Activated CD4-positive, alpha-beta T cell treated with anti-CD3 and anti-CD28 coated beads, Interleukin-2, amount 50 U/mL, for 1 hour (primary cell): ENCODE results near the gene BUB1.
"Not testable (repeated sequence)": the region's sequence is repeated elsewhere in the genome, so short reads cannot be mapped to it uniquely, and the experiment has no call there.

Experiments used
- DNase-seq: peaks from one replicate; pipeline ENCODE4 v3.0.0-alpha.2; 2020

BUB1 gene

GRCh38 chr2:110690083-110690965 lies 12.5 kb upstream of the BUB1 start:
- no peak for DNase-seq

- DNase-seq, result no peak
Observed at GRCh38 chr2:110688594-110689091, 10.8 kb upstream of the BUB1 start.

- DNase-seq, result not testable (repeated sequence)
Observed at GRCh38 chr2:110687775-110688484, 10.1 kb upstream of the BUB1 start.

- DNase-seq, result no peak
Observed at GRCh38 chr2:110682872-110683271, 5.0 kb upstream of the BUB1 start.

- DNase-seq, result no peak
Observed at GRCh38 chr2:110682267-110682666, 4.4 kb upstream of the BUB1 start.

- DNase-seq, result no peak
Observed at GRCh38 chr2:110680709-110681108, 2.8 kb upstream of the BUB1 start.

- no peak for DNase-seq
Observed at GRCh38 chr2:110679865-110680264, 2.0 kb upstream of the BUB1 start.

GRCh38 chr2:110679337-110679707 lies 1.5 kb upstream of the BUB1 start:
- no peak for DNase-seq

GRCh38 chr2:110678457-110679336 lies 834 bp upstream of the BUB1 start:
- DNase-seq, result no peak

- no peak for DNase-seq
Observed at GRCh38 chr2:110677080-110677479, 783 bp downstream of the BUB1 start.

- no peak for DNase-seq
Observed at GRCh38 chr2:110675679-110676078, 2.2 kb downstream of the BUB1 start.

- no peak for DNase-seq
Observed at GRCh38 chr2:110674620-110675555, 3.0 kb downstream of the BUB1 start.

- no peak for DNase-seq
Observed at GRCh38 chr2:110673201-110673600, 4.7 kb downstream of the BUB1 start.

- DNase-seq, result no peak
Observed at GRCh38 chr2:110670826-110671225, 7.0 kb downstream of the BUB1 start.

- DNase-seq, result no peak
Observed at GRCh38 chr2:110669079-110669478, 8.8 kb downstream of the BUB1 start.

- DNase-seq, result no peak
Observed at GRCh38 chr2:110667071-110667470, 10.8 kb downstream of the BUB1 start.

GRCh38 chr2:110664135-110664534 lies 13.7 kb downstream of the BUB1 start:
- DNase-seq, result no peak

- no peak for DNase-seq
Observed at GRCh38 chr2:110662560-110662959, 15.3 kb downstream of the BUB1 start.

- no peak for DNase-seq
Observed at GRCh38 chr2:110660558-110660957, 17.3 kb downstream of the BUB1 start.

- DNase-seq, result no peak
Observed at GRCh38 chr2:110659248-110659647, 18.6 kb downstream of the BUB1 start.

GRCh38 chr2:110657724-110658305 lies 20.0 kb downstream of the BUB1 start:
- no peak for DNase-seq

- DNase-seq, result no peak
Observed at GRCh38 chr2:110655701-110656100, 22.2 kb downstream of the BUB1 start.
